ENCODE measurements around the gene IL11.
A peak's percentile ranks its signal among the peaks of the same experiment; 100 is the strongest.
"Not testable (repeated sequence)": the region's sequence is repeated elsewhere in the genome, so short reads cannot be mapped to it uniquely, and the experiment has no call there.

Gene IL11

DNA sequence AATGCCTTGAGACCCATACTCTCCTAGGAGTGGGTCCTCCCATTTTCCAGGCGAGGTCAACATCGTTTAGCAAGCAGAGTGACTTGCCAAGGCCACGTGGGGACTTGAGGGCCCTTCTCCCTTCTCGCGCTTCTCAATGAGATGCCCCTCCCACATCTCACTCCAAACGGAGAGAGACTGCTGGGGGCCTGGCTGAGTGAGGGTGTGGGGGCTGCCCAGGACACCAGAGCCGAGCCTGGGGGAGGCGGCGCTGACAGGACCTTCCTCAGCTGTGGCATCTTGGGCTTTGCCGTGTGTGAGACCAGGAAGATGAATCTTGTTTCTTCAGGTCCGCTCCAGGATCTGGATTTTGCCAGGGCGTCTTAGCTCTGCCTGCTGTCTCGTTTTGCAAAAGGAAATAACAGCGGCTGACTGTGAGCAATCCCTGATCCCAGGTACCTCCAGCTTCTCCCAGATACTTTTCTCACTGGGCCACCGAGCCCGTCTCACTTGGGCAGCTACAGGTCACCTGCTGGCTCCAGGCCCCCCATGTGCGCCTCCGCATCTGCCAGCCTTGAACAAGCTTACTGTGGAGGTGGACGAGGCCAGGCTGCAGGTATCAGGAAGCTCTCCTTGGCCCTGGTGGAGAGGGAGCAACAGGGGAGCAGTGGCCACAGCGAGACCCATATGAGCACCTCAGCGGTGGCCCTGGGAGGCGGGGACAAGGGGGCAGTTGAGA, 21.8 kb downstream of the IL11 start:
- DNase-seq = no peak

- DNase-seq = no peak
These were observed 22.7 kb downstream of the IL11 start for GRCh38 chr19:55347442-55348009.

DNA sequence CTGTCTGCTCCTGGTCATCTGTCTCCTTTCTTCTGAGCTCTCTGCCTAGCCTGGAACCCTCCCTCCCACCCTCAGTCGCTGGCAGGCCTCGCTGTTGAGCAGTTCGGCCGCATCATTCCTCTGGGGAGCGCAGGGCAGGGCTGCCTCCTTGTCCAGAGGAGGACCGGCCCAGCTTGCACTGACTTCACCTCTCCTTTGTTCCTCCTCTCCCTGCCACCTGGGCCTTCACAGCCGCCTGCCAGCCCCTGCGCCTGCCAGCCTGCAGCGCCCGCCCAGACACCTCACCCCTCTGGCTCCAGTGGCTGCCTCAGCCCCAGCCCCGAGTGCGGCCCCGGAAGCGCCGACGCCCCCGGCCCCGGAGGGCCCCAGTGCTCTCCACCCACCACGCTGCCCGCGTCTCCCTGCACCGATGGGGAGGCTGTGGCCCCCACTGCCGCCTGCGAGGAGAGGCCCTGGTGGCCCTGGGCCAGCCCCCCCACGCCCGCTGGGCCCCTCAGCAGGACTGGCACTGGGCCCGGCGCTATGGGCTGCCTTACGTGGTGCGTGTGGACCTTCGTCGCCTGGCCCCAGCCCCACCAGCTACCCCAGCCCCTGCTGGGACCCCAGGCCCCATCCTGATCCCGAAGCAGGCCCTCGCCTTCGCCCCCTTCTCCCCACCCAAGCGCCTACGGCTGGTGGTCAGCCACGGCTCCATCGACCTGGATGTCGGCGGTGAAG, 23.4 kb downstream of the IL11 start:
- no peak for DNase-seq

GRCh38 chr19:55345818-55346724, 24.2 kb downstream of the IL11 start:
- no peak for DNase-seq

GRCh38 chr19:55345101-55345817, 25.0 kb downstream of the IL11 start:
- no peak for DNase-seq

DNA sequence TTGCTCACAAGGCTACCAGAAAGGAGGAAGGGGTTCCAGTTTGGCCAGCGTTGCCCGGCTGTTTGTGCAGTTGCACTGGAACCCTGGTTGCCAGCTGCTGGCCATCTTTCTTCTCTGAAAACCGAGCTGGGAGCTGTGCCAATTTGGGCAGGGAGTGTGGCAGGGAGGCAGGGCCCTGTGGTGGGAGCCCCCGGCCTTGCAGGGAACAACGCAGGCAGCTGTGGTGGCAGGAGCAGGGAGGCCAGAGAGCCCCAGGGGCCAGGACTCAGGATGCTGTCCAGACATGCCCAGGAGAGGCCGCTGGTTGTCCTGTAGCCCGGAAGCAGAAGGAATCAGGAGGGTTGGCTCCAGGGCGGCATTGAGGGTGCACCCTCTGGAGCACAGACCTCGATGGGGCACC, 25.8 kb downstream of the IL11 start:
- no peak for DNase-seq

GRCh38 chr19:55341595-55342531, 28.4 kb downstream of the IL11 start:
- DNase-seq = no peak

DNA sequence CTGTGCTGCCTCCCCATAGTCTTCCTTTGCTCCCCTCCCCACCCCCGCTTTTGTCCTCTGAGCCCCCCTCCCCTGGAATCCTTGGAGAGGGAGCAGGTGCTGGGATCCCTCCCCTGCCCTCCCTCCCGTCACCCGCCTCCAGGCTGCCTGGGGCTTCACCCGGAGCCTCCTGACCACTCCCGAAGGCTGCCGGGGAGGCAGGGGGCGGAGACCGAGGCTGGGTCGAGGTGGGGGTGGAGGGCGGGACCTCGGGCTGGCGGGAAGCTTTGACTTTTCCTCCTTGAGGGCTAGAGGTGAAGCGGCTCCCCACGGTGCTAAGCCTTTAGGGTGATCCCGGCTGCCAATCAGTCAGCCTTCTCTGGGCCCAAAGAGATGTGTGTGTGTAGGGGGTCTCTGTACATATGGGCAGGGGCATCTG, 29.1 kb downstream of the IL11 start:
- peak; percentile 88 for DNase-seq

GRCh38 chr19:55340784-55341147, 29.5 kb downstream of the IL11 start:
- DNase-seq = peak; percentile 74

GRCh38 chr19:55339889-55340783, 30.1 kb downstream of the IL11 start:
- DNase-seq = no peak

DNA sequence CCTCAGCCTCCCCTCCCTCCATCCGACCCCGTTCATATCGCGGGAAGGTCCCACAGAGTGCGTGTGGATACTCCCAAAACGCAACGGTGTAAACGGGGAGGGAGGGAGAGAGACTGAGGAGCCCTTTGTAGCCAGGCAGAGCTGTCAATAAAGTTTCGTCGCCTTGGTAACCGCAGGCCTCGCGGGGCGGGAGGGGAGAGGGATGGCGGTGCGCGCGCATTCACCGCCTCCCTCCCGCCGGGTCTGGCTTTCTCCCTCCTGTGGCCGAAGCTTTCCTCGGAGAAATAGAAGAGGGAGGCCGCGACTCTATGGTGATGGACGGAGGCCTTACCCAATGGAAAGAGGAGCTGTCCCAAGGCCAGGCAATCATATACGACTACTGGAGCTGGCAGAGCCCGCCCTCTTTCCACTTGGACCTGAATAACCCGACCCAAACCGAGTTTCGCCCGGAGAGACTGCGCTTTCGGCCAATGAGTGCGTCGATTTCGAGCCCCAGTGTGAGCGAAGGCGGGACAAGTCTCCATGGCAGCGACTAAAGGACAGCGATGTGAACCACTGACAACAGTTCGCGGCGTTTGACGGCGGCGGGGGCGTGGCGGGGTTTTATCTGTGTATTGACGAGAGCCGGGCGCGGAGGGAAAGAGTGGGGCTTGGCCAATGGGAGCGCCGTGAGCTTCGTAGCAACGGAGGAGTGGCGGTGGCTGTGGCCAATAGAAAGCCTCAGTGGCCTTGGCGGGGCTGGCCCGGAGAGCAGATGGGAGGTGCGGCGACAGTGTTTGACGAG, 31.0 kb downstream of the IL11 start, which contains the start of gene KMT5C:
Gene KMT5C (plus strand): TSS at position 772 of the 784 bp plus-strand sequence. CDS start 2,061 bp downstream, outside the sequence.
- DNase-seq = peak; percentile 100

GRCh38 chr19:55336101-55336500, 34.2 kb downstream of the IL11 start:
- no peak for DNase-seq

DNA sequence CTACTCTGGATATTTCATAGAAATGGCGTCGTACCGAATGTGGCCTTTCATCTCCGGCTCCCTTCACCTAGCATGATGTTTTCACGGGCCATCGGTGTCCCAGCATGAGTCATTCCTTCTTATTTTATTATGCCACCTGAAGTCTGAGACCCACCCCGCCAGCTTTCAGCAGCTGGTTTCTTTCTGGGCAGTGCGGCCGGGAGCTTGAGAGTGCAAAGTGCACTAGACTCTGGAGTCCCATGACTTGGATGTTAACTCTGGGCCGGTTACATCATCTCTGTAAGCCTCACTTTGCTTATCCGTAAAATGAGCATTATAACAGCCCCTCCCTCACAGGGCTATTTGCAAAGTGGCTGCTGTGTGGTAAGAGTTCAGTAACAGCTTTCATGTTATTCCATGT, 36.4 kb downstream of the IL11 start:
- no peak for DNase-seq

GRCh38 chr19:55329791-55330190, 40.5 kb downstream of the IL11 start:
- not testable (repeated sequence) for DNase-seq

DNA sequence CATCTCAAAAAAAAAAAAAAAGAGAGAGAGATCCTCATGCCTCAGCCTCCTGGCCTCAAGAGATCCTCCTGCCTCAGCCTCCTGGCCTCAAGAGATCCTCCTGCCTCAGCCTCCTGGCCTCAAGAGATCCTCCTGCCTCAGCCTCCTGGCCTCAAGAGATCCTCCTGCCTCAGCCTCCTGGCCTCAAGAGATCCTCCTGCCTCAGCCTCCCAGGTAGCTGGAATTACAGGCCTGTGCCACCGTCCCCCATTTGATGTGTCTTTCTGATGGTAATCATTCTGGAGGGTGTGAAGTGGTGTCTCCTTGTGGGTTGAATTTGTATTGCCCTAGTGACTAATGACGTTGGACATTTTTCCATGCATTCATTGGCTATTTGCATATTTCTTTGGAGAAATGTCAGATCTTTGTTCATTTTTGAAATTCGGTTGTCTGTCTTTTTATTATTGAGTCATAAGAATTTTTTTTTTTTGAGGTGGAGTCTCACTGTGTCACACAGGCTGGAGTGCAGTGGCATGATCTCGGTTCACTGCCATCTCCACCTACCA, 41.4 kb downstream of the IL11 start:
- not testable (repeated sequence) for DNase-seq

- DNase-seq = no peak
These were observed 45.1 kb downstream of the IL11 start, which contains the start of gene TMEM150B for GRCh38 chr19:55325172-55325571. TMEM150B (minus strand) TSS chr19:55325341; CDS start chr19:55321036, 4,305 bp downstream.

DNA sequence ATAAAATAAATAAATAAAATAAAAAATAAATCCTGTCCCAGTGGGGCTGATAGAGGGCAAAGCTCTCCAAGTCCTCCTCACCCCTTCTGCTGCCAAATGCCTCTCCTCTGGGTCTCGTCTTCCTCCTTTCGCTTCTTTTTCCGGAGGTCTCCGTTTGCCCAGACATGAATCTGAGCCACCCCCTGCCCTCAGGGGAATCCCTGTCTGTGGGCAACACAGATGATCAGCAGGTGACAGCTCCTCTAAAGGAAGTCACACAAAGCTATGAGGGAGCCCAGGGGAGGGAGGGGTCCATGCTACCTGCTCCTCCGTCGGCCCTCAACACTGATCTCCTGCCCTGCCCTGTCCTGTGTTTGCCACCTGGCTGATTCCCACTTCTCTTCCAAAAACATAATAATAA, 45.6 kb downstream of the IL11 start:
- DNase-seq = no peak

DNA sequence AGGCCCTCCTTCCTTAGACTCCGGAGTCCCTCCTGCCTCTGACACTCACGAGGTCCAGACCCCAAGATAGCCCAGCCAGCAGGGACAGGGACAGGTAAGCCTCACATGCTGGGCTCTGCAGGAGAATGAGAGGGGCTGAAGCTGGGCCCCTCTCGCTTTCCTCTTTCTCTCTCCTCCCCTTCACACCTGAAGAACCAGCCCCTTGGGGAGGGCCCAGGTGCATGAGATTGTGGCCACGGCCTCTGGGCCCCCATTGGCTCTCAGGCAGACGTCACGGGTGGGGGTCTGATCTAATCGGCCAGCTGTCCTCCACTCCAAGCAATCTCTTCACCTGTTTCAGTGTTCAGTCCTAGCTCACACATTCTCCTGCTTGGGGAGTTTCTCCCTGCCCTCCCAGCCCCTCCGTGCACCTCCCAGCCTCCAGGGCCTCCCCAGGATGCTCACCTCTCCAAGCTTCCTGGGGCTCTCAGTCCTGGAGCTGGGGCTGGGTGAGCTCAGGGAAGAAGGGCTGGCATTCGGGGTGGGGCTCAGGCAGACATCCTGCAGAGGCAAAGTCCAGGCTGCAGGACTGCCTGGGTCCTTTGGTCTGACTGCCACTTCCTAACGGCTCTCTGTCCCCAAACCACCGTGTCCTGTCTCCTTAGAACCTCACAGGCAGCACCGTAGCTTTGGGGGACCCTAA, 47.9 kb downstream of the IL11 start:
- no peak for DNase-seq
